Activated naive CD8-positive, alpha-beta T cell treated with anti-CD3 and anti-CD28 coated beads, Interleukin-2, amount 50 U/mL, for 16 hours (primary cell): ENCODE measurements around the gene SLC25A29.
"Not testable (repeated sequence)": the region's sequence is repeated elsewhere in the genome, so short reads cannot be mapped to it uniquely, and the experiment has no call there.

Experiments used
- DNase-seq: peaks from one replicate; pipeline ENCODE4 v3.0.0-alpha.2; 2020; ENCODE audit warnings: low read depth, low spot score

Gene SLC25A29

GRCh38 chr14:100312110-100312876 is 6.0 kb upstream of the SLC25A29 start:
- DNase-seq, result not testable (repeated sequence)

GRCh38 chr14:100309028-100309737 is 2.9 kb upstream of the SLC25A29 start:
- no peak for DNase-seq

- DNase-seq, result not testable (repeated sequence)
These were observed 2.2 kb upstream of the SLC25A29 start for GRCh38 chr14:100308427-100308792.

GRCh38 chr14:100307766-100308426 is 1.7 kb upstream of the SLC25A29 start:
- no peak for DNase-seq

- DNase-seq, result no peak
These were observed 938 bp upstream of the SLC25A29 start for GRCh38 chr14:100306998-100307765.

- no peak for DNase-seq
These were observed 732 bp downstream of the SLC25A29 start for GRCh38 chr14:100305324-100306100.

- no peak for DNase-seq
These were observed 1.4 kb downstream of the SLC25A29 start for GRCh38 chr14:100304825-100305323.

- DNase-seq, result no peak
These were observed 2.3 kb downstream of the SLC25A29 start for GRCh38 chr14:100303925-100304324.

GRCh38 chr14:100303179-100303578 is 3.1 kb downstream of the SLC25A29 start:
- DNase-seq, result no peak

- no peak for DNase-seq
These were observed 3.6 kb downstream of the SLC25A29 start for GRCh38 chr14:100302616-100303015.

GRCh38 chr14:100299238-100299560 is 7.0 kb downstream of the SLC25A29 start:
- no peak for DNase-seq

GRCh38 chr14:100298551-100299237 is 7.5 kb downstream of the SLC25A29 start:
- no peak for DNase-seq

- no peak for DNase-seq
These were observed 8.6 kb downstream of the SLC25A29 start for GRCh38 chr14:100297320-100298300.

GRCh38 chr14:100296729-100297128 is 9.5 kb downstream of the SLC25A29 start:
- not testable (repeated sequence) for DNase-seq

GRCh38 chr14:100296106-100296651 is 10.1 kb downstream of the SLC25A29 start:
- no peak for DNase-seq

GRCh38 chr14:100295376-100296105 is 10.7 kb downstream of the SLC25A29 start:
- DNase-seq, result no peak

- no peak for DNase-seq
These were observed 11.3 kb downstream of the SLC25A29 start for GRCh38 chr14:100294963-100295330.
